HG02885 (cell line): ENCODE results near the gene CDC6.

Experiments
- ATAC-seq: cut with Tn5 transposase; IDR thresholded peaks from one replicate; pipeline ENCODE4 v1.9.1; 2021; ENCODE audit warnings: mild to moderate bottlenecking; ENCODE audit not compliant: unreplicated experiment, poor library complexity

CDC6 gene

GRCh38 chr17:40348562-40349476 is 61.1 kb downstream of the CDC6 start:
- no peak for ATAC-seq

GRCh38 chr17:40349477-40349894 is 61.8 kb downstream of the CDC6 start:
- ATAC-seq: no peak

- no peak for ATAC-seq
Observed at GRCh38 chr17:40349895-40350688, 62.4 kb downstream of the CDC6 start.

- ATAC-seq: no peak
Observed at GRCh38 chr17:40350689-40351358, 63.1 kb downstream of the CDC6 start.

GRCh38 chr17:40351359-40352236 is 63.9 kb downstream of the CDC6 start:
- no peak for ATAC-seq

- ATAC-seq: no peak
Observed at GRCh38 chr17:40352237-40352778, 64.6 kb downstream of the CDC6 start.

GRCh38 chr17:40352779-40353394 is 65.2 kb downstream of the CDC6 start:
- ATAC-seq: no peak
